ENCODE results near the gene KCTD16.

KCTD16 gene

DNA sequence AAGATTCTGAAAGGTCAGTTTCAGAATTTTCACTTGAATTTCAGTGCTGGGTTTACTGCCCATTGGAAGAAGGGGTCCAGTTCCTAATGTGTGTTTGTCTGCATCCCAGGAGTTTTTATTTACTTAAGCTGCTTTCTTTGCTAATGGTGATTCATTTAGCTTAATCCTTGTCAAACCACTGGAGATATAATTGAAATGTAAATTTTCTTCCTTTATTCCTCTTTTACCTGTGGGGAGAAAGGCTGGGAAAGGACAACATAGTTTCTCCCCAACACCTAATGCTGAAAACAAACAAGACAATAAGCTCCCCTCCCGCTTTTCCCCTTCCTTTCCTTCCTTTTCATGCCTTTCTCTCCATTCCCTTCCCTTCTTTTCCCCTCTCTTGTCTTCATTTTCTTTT is 185.8 kb downstream of the KCTD16 start:
- ChIA-PET CTCF (interaction anchor here (1.7 kb wide), 2 partner anchors 9 to 16 kb away, joined by 5 read pairs; no protein-coding TSS in a partner anchor), POLR2A (no interaction called here)
- DNase-seq (ENCODE audit: extremely low spot score), result no peak
- TF ChIP-seq, protein P1, sequence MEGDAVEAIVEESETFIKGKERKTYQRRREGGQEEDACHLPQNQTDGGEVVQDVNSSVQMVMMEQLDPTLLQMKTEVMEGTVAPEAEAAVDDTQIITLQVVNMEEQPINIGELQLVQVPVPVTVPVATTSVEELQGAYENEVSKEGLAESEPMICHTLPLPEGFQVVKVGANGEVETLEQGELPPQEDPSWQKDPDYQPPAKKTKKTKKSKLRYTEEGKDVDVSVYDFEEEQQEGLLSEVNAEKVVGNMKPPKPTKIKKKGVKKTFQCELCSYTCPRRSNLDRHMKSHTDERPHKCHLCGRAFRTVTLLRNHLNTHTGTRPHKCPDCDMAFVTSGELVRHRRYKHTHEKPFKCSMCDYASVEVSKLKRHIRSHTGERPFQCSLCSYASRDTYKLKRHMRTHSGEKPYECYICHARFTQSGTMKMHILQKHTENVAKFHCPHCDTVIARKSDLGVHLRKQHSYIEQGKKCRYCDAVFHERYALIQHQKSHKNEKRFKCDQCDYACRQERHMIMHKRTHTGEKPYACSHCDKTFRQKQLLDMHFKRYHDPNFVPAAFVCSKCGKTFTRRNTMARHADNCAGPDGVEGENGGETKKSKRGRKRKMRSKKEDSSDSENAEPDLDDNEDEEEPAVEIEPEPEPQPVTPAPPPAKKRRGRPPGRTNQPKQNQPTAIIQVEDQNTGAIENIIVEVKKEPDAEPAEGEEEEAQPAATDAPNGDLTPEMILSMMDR (IDR thresholded peaks at IDR 0.05; ENCODE audit: control extremely low read depth, extremely low read depth, low read depth, missing control alignments), result no peak

DNA sequence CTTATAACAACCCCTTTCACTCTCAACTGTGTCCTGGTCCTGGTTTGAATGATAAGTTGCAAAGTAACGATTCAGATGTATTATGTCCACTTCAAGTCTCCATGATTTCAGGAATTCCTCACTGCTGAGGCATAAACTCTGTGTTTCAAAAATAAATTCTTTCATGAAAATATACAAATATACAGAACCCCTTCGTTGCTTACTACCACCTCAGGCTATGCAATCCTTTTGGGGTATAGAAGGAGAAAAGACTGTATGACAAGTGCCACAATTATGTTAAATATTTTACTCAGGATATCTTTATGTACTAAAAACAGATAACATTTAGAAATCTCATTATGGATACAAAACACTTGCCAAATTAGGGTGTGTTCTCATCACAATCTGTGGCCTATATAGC is 190.7 kb downstream of the KCTD16 start:
- CTCF ChIA-PET, result no interaction called here
- TF ChIP-seq, protein P1 (IDR thresholded peaks at IDR 0.05; ENCODE audit: control extremely low read depth, extremely low read depth, low read depth, missing control alignments), result no peak
- POLR2A ChIA-PET, result no interaction called here
- DNase-seq (ENCODE audit: extremely low spot score), result no peak

DNA sequence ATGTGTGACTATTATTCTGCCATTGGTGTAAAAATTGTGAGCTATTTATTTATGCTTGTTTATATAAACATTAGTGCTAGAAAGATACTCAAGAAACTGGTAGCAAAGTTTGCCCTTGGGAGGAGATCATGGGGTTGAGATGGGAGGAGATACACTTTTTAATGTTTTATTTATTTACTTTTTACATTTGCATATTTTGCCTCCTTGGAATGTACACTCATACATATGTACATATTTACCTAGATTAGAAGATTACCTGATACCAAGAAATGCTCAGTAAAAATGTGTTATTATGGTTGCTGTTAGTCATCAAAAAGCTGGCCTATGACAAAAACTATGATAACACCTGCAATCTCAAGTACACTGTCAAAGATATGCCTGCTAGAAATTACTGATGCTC is 195.2 kb downstream of the KCTD16 start:
- no peak for DNase-seq (ENCODE audit: extremely low spot score)
- TF ChIP-seq, protein P1 (IDR thresholded peaks at IDR 0.05; ENCODE audit: control extremely low read depth, extremely low read depth, low read depth, missing control alignments), result no peak
- POLR2A ChIA-PET, result no interaction called here
- CTCF ChIA-PET, result interaction anchor here (0.7 to 1.6 kb wide), 3 partner anchors 9 to 21 kb away, joined by 3 to 5 read pairs (median 3); no protein-coding TSS in a partner anchor

DNA sequence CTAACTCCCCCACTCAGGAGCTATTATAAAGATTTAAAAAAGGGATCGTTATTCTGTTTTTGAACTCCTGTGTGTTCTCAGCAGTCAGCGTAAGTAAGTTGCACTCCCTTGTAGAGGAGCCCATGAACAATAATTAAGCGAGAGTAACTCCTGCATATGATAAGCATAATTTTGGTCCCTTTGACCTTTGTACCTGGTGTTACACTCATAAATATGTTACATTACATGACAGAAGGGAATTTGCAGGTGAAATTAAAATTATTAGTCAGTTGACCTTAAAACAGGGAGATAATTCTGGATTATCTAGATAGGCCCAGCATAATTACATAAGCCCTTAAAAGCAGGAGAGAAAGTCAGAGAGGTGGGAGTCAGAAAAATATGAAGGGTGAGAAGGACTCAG is 197.3 kb downstream of the KCTD16 start:
- ChIA-PET CTCF (interaction anchor here (1.5 kb wide), 1 partner anchor 36 kb away, joined by 3 read pairs; no protein-coding TSS in a partner anchor), POLR2A (no interaction called here)
- DNase-seq (ENCODE audit: extremely low spot score), result no peak
- TF ChIP-seq, protein P1 (IDR thresholded peaks at IDR 0.05; ENCODE audit: control extremely low read depth, extremely low read depth, low read depth, missing control alignments), result no peak

DNA sequence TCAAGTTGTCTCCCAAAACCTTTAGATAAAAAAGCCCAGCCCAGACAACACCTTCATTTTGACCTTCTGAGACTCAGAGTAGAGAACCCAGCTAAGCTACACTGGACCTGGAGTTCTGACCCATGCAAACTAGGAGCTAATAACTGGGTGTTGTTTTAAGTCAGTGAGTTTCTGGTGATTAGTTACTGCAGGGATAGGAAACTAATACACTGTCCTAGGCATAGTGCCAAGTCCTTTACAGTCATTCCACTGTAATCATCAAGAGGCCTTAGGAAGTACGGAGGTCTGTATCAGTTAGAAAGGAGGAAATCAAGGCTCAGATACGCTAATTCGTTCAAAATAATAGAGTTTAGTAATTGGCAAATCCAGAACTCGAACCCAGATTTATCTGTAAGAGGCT is 197.9 kb downstream of the KCTD16 start:
- ChIA-PET POLR2A (no interaction called here), CTCF (interaction anchor here (1.5 kb wide), 1 partner anchor 36 kb away, joined by 3 read pairs; no protein-coding TSS in a partner anchor)
- TF ChIP-seq, protein P1 (IDR thresholded peaks at IDR 0.05; ENCODE audit: control extremely low read depth, extremely low read depth, low read depth, missing control alignments), result no peak
- DNase-seq (ENCODE audit: extremely low spot score), result no peak

DNA sequence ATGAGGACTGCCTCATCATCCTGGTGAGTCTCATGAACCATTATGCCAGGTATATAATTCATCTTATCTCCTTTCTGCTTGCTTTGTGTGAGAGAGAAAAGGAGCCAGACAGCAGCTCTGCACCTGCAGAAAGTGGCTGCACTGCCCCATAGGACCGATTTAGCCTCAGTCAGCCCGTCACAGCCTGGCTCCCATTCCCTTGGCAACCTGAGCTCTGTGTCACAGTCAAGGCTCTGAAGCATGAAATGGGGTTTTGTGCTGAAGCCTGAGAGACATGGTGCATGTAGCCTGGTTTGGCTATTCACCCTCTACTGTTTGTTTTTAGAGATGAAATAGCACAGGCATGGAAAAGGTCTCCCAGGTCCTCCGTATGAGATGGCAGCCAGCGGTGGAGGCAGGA is 198.3 kb downstream of the KCTD16 start:
- POLR2A ChIA-PET, result no interaction called here
- no peak for DNase-seq (ENCODE audit: extremely low spot score)

More for the DNA sequence above, 198.3 kb downstream of the KCTD16 start:
- TF ChIP-seq, protein P1 (IDR thresholded peaks at IDR 0.05; ENCODE audit: control extremely low read depth, extremely low read depth, low read depth, missing control alignments), result no peak
- CTCF ChIA-PET, result interaction anchor here (1.3 to 1.5 kb wide), 2 partner anchors 20 to 37 kb away, joined by 3 read pairs; no protein-coding TSS in a partner anchor

Measured in GM10248 (cell line).